Activated T-cell treated with anti-CD3 and anti-CD28 coated beads for 24 hours (primary cell): ENCODE data around the gene GPR68.
"Not testable (repeated sequence)": the region's sequence is repeated elsewhere in the genome, so short reads cannot be mapped to it uniquely, and the experiment has no call there.

Experiments used
- DNase-seq: peaks from one replicate; pipeline ENCODE4 v3.0.0-alpha.2; 2020; ENCODE audit warnings: low read depth

GPR68 gene

GRCh38 chr14:91272341-91273272, 28.1 kb upstream of the GPR68 start:
- no peak for DNase-seq

GRCh38 chr14:91271639-91272038, 27.1 kb upstream of the GPR68 start:
- no peak for DNase-seq

GRCh38 chr14:91270619-91271018, 26.1 kb upstream of the GPR68 start:
- DNase-seq: no peak

GRCh38 chr14:91270188-91270587, 25.7 kb upstream of the GPR68 start:
- no peak for DNase-seq

GRCh38 chr14:91269076-91269991, 24.8 kb upstream of the GPR68 start:
- no peak for DNase-seq

- no peak for DNase-seq
Observed at GRCh38 chr14:91267965-91268437, 23.5 kb upstream of the GPR68 start.

GRCh38 chr14:91266276-91266675, 21.8 kb upstream of the GPR68 start:
- not testable (repeated sequence) for DNase-seq

- DNase-seq: no peak
Observed at GRCh38 chr14:91265404-91265803, 20.9 kb upstream of the GPR68 start.

- DNase-seq: no peak
Observed at GRCh38 chr14:91264151-91265150, 19.9 kb upstream of the GPR68 start.

GRCh38 chr14:91263329-91263728, 18.8 kb upstream of the GPR68 start:
- no peak for DNase-seq

- DNase-seq: no peak
Observed at GRCh38 chr14:91261986-91262549, 17.6 kb upstream of the GPR68 start.

GRCh38 chr14:91261115-91261514, 16.6 kb upstream of the GPR68 start:
- no peak for DNase-seq

GRCh38 chr14:91258876-91259275, 14.4 kb upstream of the GPR68 start:
- no peak for DNase-seq

- no peak for DNase-seq
Observed at GRCh38 chr14:91258011-91258618, 13.6 kb upstream of the GPR68 start.

GRCh38 chr14:91257328-91258010, 13.0 kb upstream of the GPR68 start:
- no peak for DNase-seq

GRCh38 chr14:91256661-91257060, 12.2 kb upstream of the GPR68 start:
- no peak for DNase-seq

GRCh38 chr14:91255026-91255695, 10.7 kb upstream of the GPR68 start:
- DNase-seq: no peak

- DNase-seq: no peak
Observed at GRCh38 chr14:91254461-91254860, 10.0 kb upstream of the GPR68 start.

GRCh38 chr14:91253795-91254323, 9.4 kb upstream of the GPR68 start:
- DNase-seq: no peak
